Stomach smooth muscle (tissue), 2 donors: ENCODE data around the gene AP2S1.

Experiments used
- H3K27ac ChIP-seq: one replicate; pipeline ENCODE4 v1.7.0; 2013; ENCODE audit warnings: mild to moderate bottlenecking, low read length, inconsistent platforms
- H3K27me3 ChIP-seq, 2 donors: one replicate each; pipeline ENCODE4 v1.7.0; 2013; ENCODE audit warnings: low read length in 2 of 2; ENCODE audit not compliant: insufficient read depth in 2 of 2, control insufficient read depth in 1 of 2
- H3K36me3 ChIP-seq, 2 donors: one replicate each; pipeline ENCODE4 v1.7.0; 2013; ENCODE audit warnings: low read length in 2 of 2; ENCODE audit not compliant: control insufficient read depth in 2 of 2, insufficient read depth in 2 of 2
- H3K4me1 ChIP-seq: one replicate; pipeline ENCODE4 v1.7.0; 2013; ENCODE audit warnings: low read length; ENCODE audit not compliant: control insufficient read depth, insufficient read depth
- H3K4me3 ChIP-seq, 2 donors: one replicate each; pipeline ENCODE4 v1.7.0; 2013; ENCODE audit warnings: low read length in 2 of 2
- H3K9ac ChIP-seq, 2 donors: one replicate each; pipeline ENCODE4 v1.7.0; 2013; ENCODE audit warnings: low read length in 2 of 2, mild to moderate bottlenecking in 1 of 2
- H3K9me3 ChIP-seq, 2 donors: one replicate each; pipeline ENCODE4 v1.7.0; 2013; ENCODE audit warnings: low read length in 2 of 2; ENCODE audit not compliant: control insufficient read depth in 2 of 2
- donor health status: healthy.
- donor health status: Pancreatic carcinoma.

AP2S1 gene

GRCh38 chr19:46850228-46851203 lies at the start of gene AP2S1:
TSS of gene AP2S1 (minus strand) at chr19:46850846. CDS start at chr19:46850766, 80 bp downstream.
- Histone ChIP-seq H3K36me3 (no peaks in the 10 kb centered on the region), H3K4me1 (peaks cover 28% of the 10 kb centered on the region), H3K4me3 (peak within 1 kb of the TSS; percentile 93 to 97), H3K27ac (peak within 1 kb of the TSS; percentile 82), H3K27me3 (no peaks in the 10 kb centered on the region), H3K9ac (peak within 1 kb of the TSS; percentile 89 to 94), H3K9me3 (no peaks in the 10 kb centered on the region)

- no peak overlapping the region for H3K27ac ChIP-seq
- H3K9me3 ChIP-seq = no peaks in the 10 kb centered on the region
- H3K27me3 ChIP-seq = no peaks in the 10 kb centered on the region
- no peak overlapping the region for H3K4me3 ChIP-seq
- peaks cover 27% of the 10 kb centered on the region for H3K4me1 ChIP-seq
- no peaks in the 10 kb centered on the region for H3K36me3 ChIP-seq
- no peak overlapping the region for H3K9ac ChIP-seq
Observed at GRCh38 chr19:46900341-46900740, 49.7 kb upstream of the AP2S1 start.

DNA sequence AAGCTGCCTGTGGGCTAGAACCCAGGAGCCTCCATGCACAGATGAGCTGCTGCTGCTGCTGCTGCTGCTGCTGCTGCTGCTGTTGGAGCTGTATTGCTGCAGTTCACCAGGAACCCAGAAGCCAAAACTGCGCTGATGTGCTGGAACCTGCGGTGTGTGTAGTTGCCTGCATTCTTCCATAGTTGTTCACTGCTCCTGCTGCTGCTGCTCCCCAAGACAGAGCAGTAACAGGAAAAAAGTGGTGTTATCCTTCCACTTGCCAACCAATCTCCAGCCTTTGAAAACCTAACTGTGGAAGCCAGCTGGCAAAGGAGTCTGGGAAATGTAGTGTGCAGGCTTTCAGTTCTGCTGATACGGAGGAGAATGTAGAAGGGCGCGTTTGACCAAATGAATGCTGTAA lies 48.1 kb upstream of the AP2S1 start:
- no peaks in the 10 kb centered on the region for H3K9me3 ChIP-seq
- H3K27me3 ChIP-seq = no peaks in the 10 kb centered on the region
- peaks cover 19% of the 10 kb centered on the region for H3K4me1 ChIP-seq
- H3K36me3 ChIP-seq = no peaks in the 10 kb centered on the region
- peak overlapping the region in 1 of 2 donors; percentile 52 for H3K4me3 ChIP-seq
- no peak overlapping the region for H3K27ac ChIP-seq
- no peak overlapping the region for H3K9ac ChIP-seq

GRCh38 chr19:46896076-46896794 lies 45.6 kb upstream of the AP2S1 start:
- H3K9me3 ChIP-seq = no peaks in the 10 kb centered on the region
- no peak overlapping the region for H3K9ac ChIP-seq
- H3K27ac ChIP-seq = no peak overlapping the region
- peaks cover 8% of the 10 kb centered on the region for H3K4me1 ChIP-seq
- no peak overlapping the region for H3K4me3 ChIP-seq
- no peaks in the 10 kb centered on the region for H3K36me3 ChIP-seq
- H3K27me3 ChIP-seq = no peaks in the 10 kb centered on the region

DNA sequence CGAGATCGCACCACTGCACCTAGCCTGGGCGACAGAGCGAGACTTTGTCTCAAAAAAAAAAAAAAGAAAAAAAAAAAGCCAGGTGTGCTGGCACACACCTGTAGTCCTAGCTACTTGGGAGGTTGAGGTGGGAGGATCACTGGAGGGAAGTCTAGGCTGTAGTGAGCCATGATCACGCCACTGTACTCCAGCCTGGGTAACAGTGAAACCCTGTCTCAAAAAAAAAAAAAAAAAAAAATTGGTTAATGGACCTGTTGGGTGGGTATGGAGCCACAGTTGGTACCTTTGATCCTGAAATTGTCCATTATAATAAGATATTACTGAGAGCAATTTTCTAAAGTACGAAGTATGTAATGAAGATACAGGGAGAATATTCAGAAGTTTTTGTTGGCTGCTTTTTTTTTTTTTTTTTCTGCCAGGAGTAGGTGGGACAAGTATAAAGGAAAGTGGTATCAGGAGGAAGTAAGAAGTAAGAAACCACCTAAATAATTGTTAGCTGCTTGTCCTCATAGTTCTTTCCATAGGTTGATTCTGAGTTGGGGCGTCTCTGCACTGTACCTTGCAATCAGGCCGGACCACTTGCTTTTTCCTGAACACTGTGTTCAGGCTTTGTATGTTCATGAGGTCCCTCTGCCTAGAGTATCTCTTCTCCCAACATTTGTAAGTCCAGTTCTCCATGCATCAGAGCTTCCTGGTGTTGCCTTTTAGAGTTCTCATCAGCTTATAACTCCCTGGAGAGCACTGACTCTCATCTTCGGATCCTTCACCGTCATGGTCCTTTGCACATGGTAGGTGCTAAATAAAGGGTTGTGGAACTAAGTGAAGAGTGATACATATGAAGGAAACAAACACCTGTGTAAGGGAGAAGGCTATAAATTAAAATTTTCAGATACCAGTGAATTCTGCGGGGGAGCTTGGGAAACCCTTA lies 41.9 kb upstream of the AP2S1 start:
- Histone ChIP-seq H3K4me3 (no peak overlapping the region), H3K9me3 (no peaks in the 10 kb centered on the region), H3K9ac (no peak overlapping the region), H3K27me3 (no peaks in the 10 kb centered on the region), H3K27ac (no peak overlapping the region), H3K4me1 (no peaks in the 10 kb centered on the region), H3K36me3 (no peaks in the 10 kb centered on the region)

DNA sequence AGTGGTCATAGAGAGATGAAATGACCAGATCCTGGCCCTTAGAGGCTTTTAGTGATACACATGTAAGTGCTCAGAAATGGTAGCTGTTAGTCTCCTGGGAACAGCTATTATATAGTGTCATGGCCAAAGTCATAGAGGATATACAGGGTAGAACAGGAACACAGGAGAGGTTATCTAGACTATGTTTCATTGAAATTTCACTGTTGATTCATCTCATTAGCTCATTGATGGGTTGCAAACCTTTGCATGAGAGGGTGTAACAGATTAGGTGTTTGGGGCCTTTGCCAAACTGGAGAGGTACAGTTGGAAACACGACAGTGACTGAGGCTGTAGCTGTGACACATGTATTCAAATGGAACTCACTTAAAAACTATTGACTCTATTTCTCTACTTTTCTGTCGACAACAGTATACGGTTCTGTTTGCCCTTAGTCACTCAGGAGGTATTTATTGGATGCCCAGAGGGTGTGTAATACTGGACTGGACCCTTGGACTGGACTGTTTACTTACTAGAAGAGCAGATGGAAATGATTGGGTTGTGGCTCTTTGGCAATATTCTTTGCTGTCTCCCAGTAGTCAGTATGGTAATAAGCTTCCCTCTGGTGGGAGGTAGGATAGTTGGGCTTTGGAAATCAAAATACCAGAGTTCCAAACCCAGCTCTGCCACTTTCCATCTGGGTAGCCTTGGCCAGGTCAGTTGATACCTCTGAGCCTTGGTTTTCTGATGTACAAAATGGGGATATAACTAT lies 40.0 kb upstream of the AP2S1 start:
- H3K27ac ChIP-seq = no peak overlapping the region
- no peak overlapping the region for H3K9ac ChIP-seq
- no peaks in the 10 kb centered on the region for H3K4me1 ChIP-seq

DNA sequence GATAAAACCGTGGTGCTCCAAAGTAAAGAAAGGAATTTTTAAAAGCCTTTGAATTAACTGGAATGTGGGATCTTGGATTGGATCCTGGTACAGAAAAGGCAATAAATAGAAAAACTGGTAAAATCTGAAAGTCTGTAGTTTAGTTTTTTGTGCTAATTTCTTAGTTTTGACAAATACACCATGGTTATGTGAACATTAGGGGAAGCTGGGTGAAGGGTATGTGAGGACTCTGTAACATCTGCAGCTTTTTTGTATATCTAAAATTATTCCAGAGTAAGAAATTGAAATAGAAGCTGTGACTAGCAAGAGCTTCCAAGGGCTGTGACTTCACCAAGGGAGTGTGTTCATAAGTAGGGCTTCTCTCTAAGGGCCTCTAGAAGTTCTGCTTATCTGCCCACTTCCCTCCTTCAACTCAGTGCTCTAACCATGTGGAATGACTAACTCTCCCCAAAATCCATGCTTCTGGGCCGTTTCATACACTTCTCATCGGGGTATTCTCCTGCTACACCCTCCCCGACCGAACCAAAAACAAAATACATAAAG lies 36.7 kb upstream of the AP2S1 start:
- H3K27me3 ChIP-seq = no peaks in the 10 kb centered on the region
- H3K9ac ChIP-seq = no peak overlapping the region
- H3K4me3 ChIP-seq = no peak overlapping the region
- no peaks in the 10 kb centered on the region for H3K4me1 ChIP-seq
- H3K27ac ChIP-seq = no peak overlapping the region
- H3K9me3 ChIP-seq = no peaks in the 10 kb centered on the region
- no peaks in the 10 kb centered on the region for H3K36me3 ChIP-seq

More for the DNA sequence above, 40.0 kb upstream of the AP2S1 start:
- Histone ChIP-seq H3K36me3 (no peaks in the 10 kb centered on the region), H3K9me3 (no peaks in the 10 kb centered on the region), H3K27me3 (no peaks in the 10 kb centered on the region), H3K4me3 (no peak overlapping the region)

- Histone ChIP-seq H3K9me3 (no peaks in the 10 kb centered on the region), H3K27me3 (no peaks in the 10 kb centered on the region), H3K36me3 (no peaks in the 10 kb centered on the region), H3K9ac (no peak overlapping the region), H3K27ac (no peak overlapping the region), H3K4me1 (no peaks in the 10 kb centered on the region), H3K4me3 (no peak overlapping the region)
Observed at GRCh38 chr19:46886546-46887239, 36.0 kb upstream of the AP2S1 start.

GRCh38 chr19:46885411-46885810 lies 34.8 kb upstream of the AP2S1 start:
- Histone ChIP-seq H3K9ac (no peak overlapping the region), H3K36me3 (no peaks in the 10 kb centered on the region), H3K4me1 (no peaks in the 10 kb centered on the region), H3K9me3 (no peaks in the 10 kb centered on the region), H3K4me3 (no peak overlapping the region), H3K27me3 (no peaks in the 10 kb centered on the region), H3K27ac (no peak overlapping the region)
